Vagina (tissue), 2 donors: ENCODE measurements around the gene ADAMTSL3.

Experiments used
- CTCF ChIP-seq, 3 experiments: fragments of 450-650 bp in 2 of 3; fragments of 200-600 bp in 1 of 3; sonication (generic) in 1 of 3; IDR thresholded peaks; one replicate each; pipeline ENCODE4 v1.5.1; 2017 to 2019; ENCODE audit warnings: antibody characterized with exemption in 3 of 3, mild to moderate bottlenecking in 2 of 3, moderate library complexity in 2 of 3
- POLR2A ChIP-seq, 2 donors: fragments of 450-650 bp; IDR thresholded peaks; one replicate each; pipeline ENCODE4 v1.6.1; 2017; ENCODE audit warnings: antibody characterized with exemption in 2 of 2, mild to moderate bottlenecking in 2 of 2, moderate library complexity in 2 of 2

GRCh38 chr15:83842281-83842680 lies 188.4 kb downstream of the ADAMTSL3 start:
- TF ChIP-seq POLR2A (IDR thresholded peaks at IDR 0.05) (no peak), CTCF (IDR thresholded peaks at IDR 0.05) (no peak)
